ENCODE measurements around the gene PSMC5. TPM values are rescaled to one million over a fixed set of nuclear protein-coding genes. Genes with fewer than 3 reads are reported as not detected.
"Not testable (repeated sequence)": the region's sequence is repeated elsewhere in the genome, so short reads cannot be mapped to it uniquely, and the experiment has no call there.

Gene PSMC5
- total RNA-seq, 1 donor from 2014 or later = 105 TPM

DNA sequence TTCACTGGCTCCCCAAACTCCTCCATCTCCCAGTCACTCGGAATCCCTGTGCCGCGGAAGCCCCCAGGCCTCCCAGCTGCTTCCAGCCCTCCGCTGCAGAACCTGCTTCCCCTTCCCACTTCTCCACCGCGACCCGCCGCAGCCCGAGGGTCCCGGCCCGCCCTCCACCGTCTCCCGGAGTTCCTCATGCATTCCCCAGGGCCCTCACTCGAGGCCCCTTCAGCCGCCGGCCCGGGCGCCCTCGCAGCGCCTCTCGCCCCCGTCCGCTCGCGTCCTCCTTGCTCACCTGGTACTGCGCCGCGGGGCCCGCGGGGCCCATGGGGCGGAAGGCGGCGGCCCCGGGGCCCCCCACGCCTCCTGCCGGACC lies 14.9 kb downstream of the PSMC5 start:
- DNase-seq (peak; percentile 81), ATAC-seq (no peak)
- Histone ChIP-seq H3K9me3 (no peaks in the 10 kb centered on the region), H3K4me1 (peaks cover 42% of the 10 kb centered on the region), H3K27ac (peak overlapping the region; percentile 94), H3K4me3 (peak overlapping the region; percentile 88), H3K36me3 (peaks cover 4% of the 10 kb centered on the region), H3K27me3 (no peaks in the 10 kb centered on the region)
- intact Hi-C loops (cut with DNase I) = no loop called here
- no peak for TF ChIP-seq CTCF (IDR thresholded peaks at IDR 0.05)

GRCh38 chr17:63842540-63843386 lies 15.5 kb downstream of the PSMC5 start, which contains the start of gene SMARCD2:
TSS of gene SMARCD2 (minus strand) at chr17:63842685. CDS start at chr17:63842674, 11 bp downstream.
- no peak for TF ChIP-seq CTCF (IDR thresholded peaks at IDR 0.05)
- intact Hi-C loops (cut with DNase I) = no loop called here
- no peaks in the 10 kb centered on the region for H3K36me3 ChIP-seq
- H3K9me3 ChIP-seq = no peaks in the 10 kb centered on the region
- peak; percentile 100 for DNase-seq
- peaks cover 39% of the 10 kb centered on the region for H3K4me1 ChIP-seq
- peak within 1 kb of the TSS; percentile 94 for H3K27ac ChIP-seq
- H3K4me3 ChIP-seq = peak within 1 kb of the TSS; percentile 88
- no peaks in the 10 kb centered on the region for H3K27me3 ChIP-seq
- ATAC-seq = peak; percentile 92

GRCh38 chr17:63843387-63843888 lies 16.2 kb downstream of the PSMC5 start:
- ATAC-seq; H3K9me3 ChIP-seq; intact Hi-C loops (cut with DNase I); H3K36me3 ChIP-seq; H3K27me3 ChIP-seq; DNase-seq: not testable (repeated sequence)
- Histone ChIP-seq H3K4me1 (peaks cover 33% of the 10 kb centered on the region), H3K4me3 (peak overlapping the region; percentile 88), H3K27ac (peak overlapping the region; percentile 94)

DNA sequence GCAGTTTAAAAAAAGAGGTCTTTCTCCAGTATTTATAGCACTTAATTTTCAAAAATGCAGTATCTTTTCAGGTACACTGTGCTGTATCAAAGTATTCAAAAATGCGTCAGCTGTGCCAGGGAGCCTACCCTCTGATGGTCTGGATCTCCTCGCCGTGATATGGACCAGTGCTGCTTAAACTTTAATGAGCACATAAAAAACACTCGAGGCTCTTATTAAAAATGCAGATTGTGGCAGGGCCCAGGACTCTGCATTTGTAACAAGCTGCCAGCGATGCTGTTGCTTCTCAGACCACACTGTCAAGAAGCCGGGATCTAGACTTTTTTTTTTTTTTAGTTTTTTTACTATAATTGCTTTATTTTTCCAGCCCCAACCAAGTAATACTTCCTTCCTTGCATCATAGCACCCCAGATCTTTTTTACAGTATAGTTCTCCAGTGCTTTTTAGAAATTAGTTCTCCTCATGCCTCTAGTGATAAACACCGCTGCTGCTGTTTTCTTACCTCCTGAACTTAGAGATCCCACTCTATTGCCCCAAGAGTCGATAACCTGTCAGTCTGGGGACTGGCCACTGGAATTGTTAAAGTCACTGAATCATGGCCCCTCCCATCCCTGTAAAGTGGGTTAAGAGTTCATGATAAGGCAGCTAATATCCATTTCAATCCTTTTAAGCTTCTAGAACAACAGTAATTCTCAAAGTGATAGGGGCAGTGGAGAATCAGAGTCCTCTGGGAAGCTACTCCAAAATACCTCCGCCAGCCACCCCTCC lies 16.9 kb downstream of the PSMC5 start:
- H3K4me1 ChIP-seq = peaks cover 29% of the 10 kb centered on the region
- no peaks in the 10 kb centered on the region for H3K27me3 ChIP-seq
- no peaks in the 10 kb centered on the region for H3K9me3 ChIP-seq
- TF ChIP-seq CTCF (IDR thresholded peaks at IDR 0.05) = no peak
- peak overlapping the region; percentile 94 for H3K27ac ChIP-seq
- H3K4me3 ChIP-seq = peak overlapping the region; percentile 88
- DNase-seq (no peak), ATAC-seq (no peak)
- no peaks in the 10 kb centered on the region for H3K36me3 ChIP-seq
- intact Hi-C loops (cut with DNase I) = no loop called here

DNA sequence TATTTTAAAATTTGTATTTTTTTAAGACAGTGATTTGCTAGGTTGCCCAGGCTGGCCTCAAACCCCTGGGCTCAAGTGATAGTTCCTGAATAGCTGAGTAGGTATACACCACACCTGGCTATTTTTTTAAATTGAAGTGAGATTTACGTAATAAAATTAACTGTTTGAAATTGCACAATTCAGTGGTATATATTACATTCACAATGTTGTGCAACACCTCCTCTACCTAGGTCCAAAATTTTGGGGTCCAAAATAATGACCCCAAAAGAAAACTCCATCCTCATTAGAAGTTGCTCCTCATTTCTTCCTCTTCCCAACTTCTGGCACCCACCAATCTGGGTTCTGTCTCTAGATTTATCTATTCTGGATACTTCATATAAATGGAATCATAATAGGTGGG lies 18.3 kb downstream of the PSMC5 start:
- no peak overlapping the region for H3K27ac ChIP-seq
- no peaks in the 10 kb centered on the region for H3K36me3 ChIP-seq
- intact Hi-C loops (cut with DNase I) = no loop called here
- H3K4me3 ChIP-seq = no peak overlapping the region
- H3K27me3 ChIP-seq = no peaks in the 10 kb centered on the region
- ATAC-seq = no peak
- no peaks in the 10 kb centered on the region for H3K9me3 ChIP-seq
- DNase-seq = no peak
- TF ChIP-seq CTCF (IDR thresholded peaks at IDR 0.05) = no peak
- H3K4me1 ChIP-seq = peaks cover 15% of the 10 kb centered on the region

Measured in upper lobe of right lung (tissue), 1 donor.